ENCODE results near the gene DLG3. TPM values are rescaled to one million over a fixed set of nuclear protein-coding genes. Genes with fewer than 3 reads are reported as not detected.

DLG3 gene
- total RNA-seq, 1 donor from 2014 or later: 12.5 TPM

DNA sequence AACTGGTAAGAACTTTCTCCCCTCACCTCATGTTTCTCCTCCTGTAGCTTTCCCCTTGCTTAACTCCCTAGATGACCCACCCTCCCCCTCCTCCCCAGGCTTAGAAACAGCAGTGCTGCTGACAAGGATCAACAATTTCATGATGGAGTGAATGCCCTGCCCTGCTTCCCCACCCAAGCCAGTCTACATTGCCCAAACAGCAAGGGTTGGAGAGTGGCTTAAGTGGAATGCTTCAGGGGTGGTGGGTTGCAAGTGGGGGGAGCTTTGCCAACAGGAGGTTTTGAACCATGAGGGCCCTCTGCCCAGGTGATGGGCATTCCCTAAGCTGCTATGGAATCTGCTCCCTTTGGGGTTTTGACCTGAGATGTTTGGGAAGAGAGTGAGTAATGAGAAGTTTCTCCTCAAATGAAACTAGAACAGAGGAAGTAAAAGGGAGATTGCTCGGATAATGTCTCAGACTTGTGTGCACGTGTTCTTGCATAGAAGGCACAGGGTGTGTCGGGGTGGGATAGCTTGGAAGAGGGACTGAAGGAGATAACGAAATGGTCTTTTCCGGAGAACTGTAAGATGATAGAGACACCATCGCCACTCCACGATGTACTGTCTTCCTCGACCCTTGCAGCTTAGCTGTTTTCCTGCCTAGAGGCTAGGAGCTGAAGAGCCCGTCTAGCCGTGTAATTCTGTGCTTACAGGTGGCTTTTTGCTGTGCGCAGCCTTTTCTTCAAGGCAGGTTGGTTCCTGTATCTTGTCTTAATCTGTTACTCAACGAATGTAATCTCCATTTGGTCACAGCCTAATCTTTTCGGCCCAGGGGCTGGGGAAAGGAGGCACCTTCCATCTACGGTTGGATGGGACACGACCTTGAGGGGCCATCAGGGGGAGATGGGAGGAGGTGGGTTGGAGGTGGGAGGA lies 11.4 kb upstream of the DLG3 start:
- TF ChIP-seq, protein P1, sequence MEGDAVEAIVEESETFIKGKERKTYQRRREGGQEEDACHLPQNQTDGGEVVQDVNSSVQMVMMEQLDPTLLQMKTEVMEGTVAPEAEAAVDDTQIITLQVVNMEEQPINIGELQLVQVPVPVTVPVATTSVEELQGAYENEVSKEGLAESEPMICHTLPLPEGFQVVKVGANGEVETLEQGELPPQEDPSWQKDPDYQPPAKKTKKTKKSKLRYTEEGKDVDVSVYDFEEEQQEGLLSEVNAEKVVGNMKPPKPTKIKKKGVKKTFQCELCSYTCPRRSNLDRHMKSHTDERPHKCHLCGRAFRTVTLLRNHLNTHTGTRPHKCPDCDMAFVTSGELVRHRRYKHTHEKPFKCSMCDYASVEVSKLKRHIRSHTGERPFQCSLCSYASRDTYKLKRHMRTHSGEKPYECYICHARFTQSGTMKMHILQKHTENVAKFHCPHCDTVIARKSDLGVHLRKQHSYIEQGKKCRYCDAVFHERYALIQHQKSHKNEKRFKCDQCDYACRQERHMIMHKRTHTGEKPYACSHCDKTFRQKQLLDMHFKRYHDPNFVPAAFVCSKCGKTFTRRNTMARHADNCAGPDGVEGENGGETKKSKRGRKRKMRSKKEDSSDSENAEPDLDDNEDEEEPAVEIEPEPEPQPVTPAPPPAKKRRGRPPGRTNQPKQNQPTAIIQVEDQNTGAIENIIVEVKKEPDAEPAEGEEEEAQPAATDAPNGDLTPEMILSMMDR (IDR thresholded peaks at IDR 0.05): no peak
- Mint-ChIP-seq H3K9me3 (ENCODE audit: unreplicated experiment) (peaks cover 28% of the 10 kb centered on the region), H3K27ac (ENCODE audit: unreplicated experiment) (peak overlapping the region; percentile 97), H3K4me3 (ENCODE audit: unreplicated experiment) (peak overlapping the region; percentile 86), H3K27me3 (ENCODE audit: unreplicated experiment) (no peaks in the 10 kb centered on the region), H3K4me1 (ENCODE audit: unreplicated experiment) (peaks cover 8% of the 10 kb centered on the region), H3K36me3 (ENCODE audit: unreplicated experiment) (no peaks in the 10 kb centered on the region)
- DNase-seq (ENCODE audit: extremely low spot score, unreplicated experiment): no peak

DNA sequence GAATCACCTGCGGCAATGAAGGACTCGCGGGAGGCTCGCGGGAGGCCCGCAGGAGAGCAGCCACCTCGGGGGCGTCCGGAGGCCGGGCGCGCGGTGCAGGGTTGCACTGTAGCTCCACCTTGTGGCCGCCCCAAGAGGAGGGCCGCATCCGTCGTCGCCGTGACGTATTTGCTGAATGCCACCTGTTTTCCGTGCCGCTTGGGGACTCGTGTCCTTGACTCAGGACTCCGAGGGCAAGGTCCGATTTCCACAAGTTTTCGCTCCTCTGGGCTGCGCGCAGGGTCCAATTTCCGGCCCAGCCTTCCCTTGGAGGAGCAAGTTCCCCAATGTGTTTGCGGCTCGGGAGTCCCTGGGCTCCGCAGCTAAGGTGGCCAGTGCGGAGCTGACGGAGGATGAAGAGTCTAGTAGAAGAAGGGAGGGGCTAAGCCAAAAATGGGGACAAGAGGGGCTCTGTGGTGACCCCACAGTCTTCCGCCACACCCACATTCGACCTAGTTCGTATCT lies 10.7 kb upstream of the DLG3 start:
- H3K4me3 Mint-ChIP-seq (ENCODE audit: unreplicated experiment): peak overlapping the region; percentile 86
- TF ChIP-seq, protein P1 (IDR thresholded peaks at IDR 0.05): peak; percentile 78
- no peak for DNase-seq (ENCODE audit: extremely low spot score, unreplicated experiment)
- H3K27ac Mint-ChIP-seq (ENCODE audit: unreplicated experiment): peak overlapping the region; percentile 97
- H3K36me3 Mint-ChIP-seq (ENCODE audit: unreplicated experiment): no peaks in the 10 kb centered on the region
- H3K27me3 Mint-ChIP-seq (ENCODE audit: unreplicated experiment): no peaks in the 10 kb centered on the region
- H3K4me1 Mint-ChIP-seq (ENCODE audit: unreplicated experiment): peaks cover 8% of the 10 kb centered on the region
- H3K9me3 Mint-ChIP-seq (ENCODE audit: unreplicated experiment): peaks cover 26% of the 10 kb centered on the region

DNA sequence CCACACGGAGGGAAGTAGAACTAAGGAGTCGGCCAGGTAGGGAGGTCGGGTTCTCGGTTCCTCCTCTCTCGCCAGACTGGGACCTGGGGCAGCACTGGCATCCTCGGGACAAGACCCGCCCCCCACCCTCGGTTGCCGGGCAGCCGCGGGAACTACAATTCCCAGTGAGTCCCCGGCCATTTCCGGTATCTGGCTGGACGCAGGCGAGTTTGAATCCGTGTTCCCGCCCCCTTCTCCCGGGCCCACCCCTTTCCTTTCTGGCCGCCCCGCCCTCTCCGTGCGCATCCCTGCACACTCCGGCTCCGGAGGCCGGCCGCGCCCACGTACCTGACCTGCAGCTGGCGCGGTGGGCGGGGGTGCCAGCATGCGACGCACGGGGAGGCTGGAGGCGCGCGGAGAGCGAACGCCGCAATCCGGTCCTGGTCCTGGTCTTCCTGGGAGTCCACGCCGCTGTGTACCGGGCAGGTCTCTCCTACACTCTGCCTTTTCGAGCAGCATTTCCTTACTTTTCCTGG lies 10.2 kb upstream of the DLG3 start:
- H3K36me3 Mint-ChIP-seq (ENCODE audit: unreplicated experiment): no peaks in the 10 kb centered on the region
- TF ChIP-seq, protein P1 (IDR thresholded peaks at IDR 0.05): no peak
- peaks cover 24% of the 10 kb centered on the region for H3K9me3 Mint-ChIP-seq (ENCODE audit: unreplicated experiment)
- H3K4me3 Mint-ChIP-seq (ENCODE audit: unreplicated experiment): peak overlapping the region; percentile 86
- H3K4me1 Mint-ChIP-seq (ENCODE audit: unreplicated experiment): peaks cover 8% of the 10 kb centered on the region
- H3K27ac Mint-ChIP-seq (ENCODE audit: unreplicated experiment): peak overlapping the region; percentile 97
- peaks cover 2% of the 10 kb centered on the region for H3K27me3 Mint-ChIP-seq (ENCODE audit: unreplicated experiment)
- peak; percentile 91 for DNase-seq (ENCODE audit: extremely low spot score, unreplicated experiment)

DNA sequence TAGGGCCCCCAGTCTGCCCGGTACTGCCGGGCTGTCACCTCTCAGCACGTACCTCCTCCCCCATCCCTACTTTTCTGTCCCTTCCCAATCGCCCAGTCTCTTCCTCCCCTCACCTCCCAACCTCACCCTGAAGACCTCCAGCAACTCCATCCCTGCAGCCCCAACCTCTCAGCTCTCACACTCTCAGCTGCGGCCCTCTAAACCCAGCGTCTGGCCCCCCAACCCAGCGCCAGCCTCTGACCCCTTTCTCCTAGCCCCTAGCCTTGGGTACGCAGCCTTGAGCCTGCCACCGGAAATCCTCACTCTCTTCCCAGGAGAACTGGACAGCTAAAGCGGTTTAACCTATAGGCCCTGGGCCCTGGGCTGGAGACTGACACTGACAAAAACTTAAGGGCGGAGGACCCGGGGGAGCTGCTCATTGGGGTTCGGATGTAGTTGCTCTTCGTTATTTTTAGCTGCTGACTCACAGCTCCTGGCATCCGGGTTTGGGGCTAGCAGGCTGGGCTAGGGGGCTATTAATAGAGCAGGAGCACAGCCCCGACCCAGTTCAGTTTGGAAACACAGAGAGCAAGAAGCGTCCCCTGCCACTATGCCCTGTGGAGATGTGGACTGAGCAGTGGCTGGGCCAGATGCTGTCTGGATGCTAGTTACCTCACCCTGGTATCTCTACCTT lies 9.6 kb upstream of the DLG3 start:
- H3K4me3 Mint-ChIP-seq (ENCODE audit: unreplicated experiment): peak overlapping the region; percentile 86
- H3K36me3 Mint-ChIP-seq (ENCODE audit: unreplicated experiment): no peaks in the 10 kb centered on the region
- H3K4me1 Mint-ChIP-seq (ENCODE audit: unreplicated experiment): peaks cover 8% of the 10 kb centered on the region
- peaks cover 2% of the 10 kb centered on the region for H3K27me3 Mint-ChIP-seq (ENCODE audit: unreplicated experiment)
- H3K9me3 Mint-ChIP-seq (ENCODE audit: unreplicated experiment): peaks cover 23% of the 10 kb centered on the region
- peak overlapping the region; percentile 82 for H3K27ac Mint-ChIP-seq (ENCODE audit: unreplicated experiment)
- TF ChIP-seq, protein P1 (IDR thresholded peaks at IDR 0.05): no peak
- DNase-seq (ENCODE audit: extremely low spot score, unreplicated experiment): no peak
